ENCODE data around the gene EML6. TPM values are rescaled to one million over a fixed set of nuclear protein-coding genes. Genes with fewer than 3 reads are reported as not detected.

Gene EML6
- total RNA-seq, 4 donors from 2014 or later = 1.2 to 4.4 (median 3.1) TPM

GRCh38 chr2:54876764-54877163 is 153.3 kb downstream of the EML6 start:
- Histone ChIP-seq H3K27ac (no peak overlapping the region), H3K36me3 (no peaks in the 10 kb centered on the region), H3K9me3 (no peaks in the 10 kb centered on the region), H3K27me3 (no peaks in the 10 kb centered on the region), H3K4me1 (no peaks in the 10 kb centered on the region), H3K4me3 (no peak overlapping the region)
- WGBS, 2 donors = 100% methylated on average over 1 of the region's 1 CpG
- intact Hi-C loops (cut with DNase I) = no loop called here
- no peak for TF ChIP-seq POLR2A (IDR thresholded peaks at IDR 0.05)
- no peak for TF ChIP-seq CTCF (IDR thresholded peaks at IDR 0.05)
- no peak for DNase-seq

- H3K4me3 ChIP-seq = no peak overlapping the region
- H3K36me3 ChIP-seq = no peaks in the 10 kb centered on the region
- no peaks in the 10 kb centered on the region for H3K9me3 ChIP-seq
- no peak for TF ChIP-seq POLR2A (IDR thresholded peaks at IDR 0.05)
- no peak for TF ChIP-seq CTCF (IDR thresholded peaks at IDR 0.05)
- DNase-seq = no peak
- H3K27ac ChIP-seq = no peak overlapping the region
- intact Hi-C loops (cut with DNase I) = no loop called here
- H3K4me1 ChIP-seq = no peaks in the 10 kb centered on the region
- H3K27me3 ChIP-seq = no peaks in the 10 kb centered on the region
- WGBS, 2 donors = 65 to 80% methylated on average over 4 of the region's 4 CpGs
Observed at GRCh38 chr2:54878182-54878581, 154.7 kb downstream of the EML6 start.

GRCh38 chr2:54879032-54879431 is 155.6 kb downstream of the EML6 start:
- no peak for DNase-seq
- Histone ChIP-seq H3K4me1 (no peaks in the 10 kb centered on the region), H3K4me3 (no peak overlapping the region), H3K36me3 (no peaks in the 10 kb centered on the region), H3K9me3 (no peaks in the 10 kb centered on the region), H3K27ac (no peak overlapping the region), H3K27me3 (no peaks in the 10 kb centered on the region)
- intact Hi-C loops (cut with DNase I) = no loop called here
- TF ChIP-seq POLR2A (IDR thresholded peaks at IDR 0.05) (no peak), CTCF (IDR thresholded peaks at IDR 0.05) (no peak)
- WGBS, 2 donors = 87 to 88% methylated on average over 5 of the region's 5 CpGs

- Histone ChIP-seq H3K36me3 (no peaks in the 10 kb centered on the region), H3K4me1 (no peaks in the 10 kb centered on the region), H3K4me3 (no peak overlapping the region), H3K27ac (no peak overlapping the region), H3K27me3 (no peaks in the 10 kb centered on the region), H3K9me3 (no peaks in the 10 kb centered on the region)
- intact Hi-C loops (cut with DNase I) = no loop called here
- WGBS, 2 donors = 74 to 80% methylated on average over 14 of the region's 14 CpGs
- TF ChIP-seq POLR2A (IDR thresholded peaks at IDR 0.05) (no peak), CTCF (IDR thresholded peaks at IDR 0.05) (no peak)
- no peak for DNase-seq
Observed at GRCh38 chr2:54879598-54880332, 156.3 kb downstream of the EML6 start.

- TF ChIP-seq CTCF (IDR thresholded peaks at IDR 0.05) = no peak
- TF ChIP-seq POLR2A (IDR thresholded peaks at IDR 0.05) = no peak
- 44 to 50% methylated on average over 1 of the region's 1 CpG for WGBS, 2 donors
- Histone ChIP-seq H3K4me1 (no peaks in the 10 kb centered on the region), H3K27me3 (no peaks in the 10 kb centered on the region), H3K27ac (no peak overlapping the region), H3K9me3 (no peaks in the 10 kb centered on the region), H3K36me3 (no peaks in the 10 kb centered on the region), H3K4me3 (no peak overlapping the region)
- intact Hi-C loops (cut with DNase I) = no loop called here
- no peak for DNase-seq
Observed at GRCh38 chr2:54880428-54880827, 157.0 kb downstream of the EML6 start.
